ENCODE measurements around the gene BTBD19. TPM values are rescaled to one million over a fixed set of nuclear protein-coding genes. Genes with fewer than 3 reads are reported as not detected.

The BTBD19 gene
- polyA plus RNA-seq, 1 of the 3 experiments (the other 2 are of a cell fraction): 36.9 TPM

DNA sequence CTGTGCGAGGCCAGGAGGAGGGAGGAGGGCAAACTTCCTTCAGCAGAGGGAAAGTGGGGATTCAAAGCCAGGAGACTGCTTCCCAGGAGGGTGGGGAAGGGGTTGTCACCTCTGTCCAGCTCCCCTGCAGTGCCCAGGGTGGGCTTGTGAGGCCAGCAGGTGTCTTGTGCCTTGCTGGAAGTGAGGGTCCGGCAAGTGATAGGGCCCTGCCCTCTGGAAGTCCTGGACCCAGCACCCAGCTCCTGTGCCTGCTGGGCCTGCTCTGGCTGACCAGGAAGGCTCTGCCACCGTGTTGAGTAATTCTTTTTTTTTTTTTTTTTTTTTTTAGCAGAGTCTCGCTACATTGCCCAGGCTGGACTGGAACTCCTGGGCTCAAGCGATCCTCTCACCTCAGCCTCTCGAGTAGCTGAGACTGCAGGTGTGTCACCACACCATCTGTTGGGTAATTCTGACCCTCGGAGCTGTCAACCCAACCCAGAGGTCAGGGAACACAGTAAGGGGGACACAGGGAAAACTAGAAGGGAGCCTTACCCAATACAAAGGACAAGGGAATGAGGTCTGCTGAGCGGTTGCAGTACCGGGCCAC lies 21.4 kb upstream of the BTBD19 start:
- H3K36me3 ChIP-seq (replicated peaks in 1 of 2; ENCODE audit: control insufficient read depth in 1 of 2, insufficient read depth in 2 of 2, low read length in 1 of 2): no peaks in the 10 kb centered on the region
- H3K4me3 ChIP-seq (ENCODE audit: low read depth in 2 of 2, low read length in 1 of 2): no peak overlapping the region
- CTCF ChIA-PET: interaction anchor here (0.8 to 1.5 kb wide), 7 partner anchors 9 to 146 kb away, joined by 3 to 8 read pairs (median 5); partner anchors contain the start of genes BTBD19, PLK3 and RPS8
- no peak for DNase-seq
- no peak overlapping the region for H2AFZ ChIP-seq (ENCODE audit: low read depth)
- H3K4me2 ChIP-seq: no peak overlapping the region
- WGBS (ENCODE audit: low lambda C conversion rate): 87% methylated on average over 8 of the region's 9 CpGs
- no peak overlapping the region for H3K27ac ChIP-seq (ENCODE audit: low read depth in 2 of 2, low read length in 1 of 2)
- H3K9me3 ChIP-seq: no peaks in the 10 kb centered on the region
- no peaks in the 10 kb centered on the region for H4K20me1 ChIP-seq (ENCODE audit: insufficient read depth)
- no peak overlapping the region for H3K9ac ChIP-seq
- TF ChIP-seq, protein P1, sequence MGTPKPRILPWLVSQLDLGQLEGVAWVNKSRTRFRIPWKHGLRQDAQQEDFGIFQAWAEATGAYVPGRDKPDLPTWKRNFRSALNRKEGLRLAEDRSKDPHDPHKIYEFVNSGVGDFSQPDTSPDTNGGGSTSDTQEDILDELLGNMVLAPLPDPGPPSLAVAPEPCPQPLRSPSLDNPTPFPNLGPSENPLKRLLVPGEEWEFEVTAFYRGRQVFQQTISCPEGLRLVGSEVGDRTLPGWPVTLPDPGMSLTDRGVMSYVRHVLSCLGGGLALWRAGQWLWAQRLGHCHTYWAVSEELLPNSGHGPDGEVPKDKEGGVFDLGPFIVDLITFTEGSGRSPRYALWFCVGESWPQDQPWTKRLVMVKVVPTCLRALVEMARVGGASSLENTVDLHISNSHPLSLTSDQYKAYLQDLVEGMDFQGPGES (IDR thresholded peaks at IDR 0.05; ENCODE audit: low read depth, low read length): no peak
- TF ChIP-seq MXI1 (IDR thresholded peaks at IDR 0.05; ENCODE audit: low read depth, low read length): no peak
- no peak for TF ChIP-seq SIN3A (IDR thresholded peaks at IDR 0.05; ENCODE audit: borderline replicate concordance, low read depth, low read length)
- TF ChIP-seq ELF1 (IDR thresholded peaks at IDR 0.05): no peak
- TF ChIP-seq TAF1 (IDR thresholded peaks at IDR 0.05; ENCODE audit: borderline replicate concordance, low read depth, low read length): no peak
- TF ChIP-seq EZH2phosphoT487 (IDR thresholded peaks at IDR 0.05; ENCODE audit: borderline replicate concordance, low read depth): no peak
- no peak for TF ChIP-seq JUND (IDR thresholded peaks at IDR 0.05)
- TF ChIP-seq YY1 (IDR thresholded peaks at IDR 0.05; ENCODE audit: low read depth): no peak
- TF ChIP-seq EP300 (IDR thresholded peaks at IDR 0.05; ENCODE audit: borderline replicate concordance in 1 of 2, low read depth in 1 of 2, low read length in 1 of 2): no peak
- TF ChIP-seq FOXJ3 (CRISPR knock-in tag; IDR thresholded peaks at IDR 0.05): no peak
- no peak for TF ChIP-seq CTCF (IDR thresholded peaks at IDR 0.05)
- TF ChIP-seq USF2 (IDR thresholded peaks at IDR 0.05; ENCODE audit: borderline replicate concordance, low read depth, low read length): no peak
- no peak for TF ChIP-seq GABPA (IDR thresholded peaks at IDR 0.05; ENCODE audit: low read depth)
- no peak for TF ChIP-seq POLR2AphosphoS5 (IDR thresholded peaks at IDR 0.05; ENCODE audit: low read depth, low read length)
- POLR2A ChIA-PET: interaction anchor here (1.3 kb wide), 1 partner anchor 11 kb away, joined by 6 read pairs; the partner anchor contains the start of gene RPS8
- H3K4me1 ChIP-seq (ENCODE audit: control insufficient read depth in 1 of 2, insufficient read depth in 2 of 2, low read depth in 1 of 2, low read length in 1 of 2): peaks cover 0 to 9% of the 10 kb centered on the region in 2 experiments; a peak in 1 of 4 replicates
- H3K79me2 ChIP-seq (ENCODE audit: insufficient read depth): no peaks in the 10 kb centered on the region
- H3F3A ChIP-seq (replicated peaks; ENCODE audit: insufficient read depth): peaks cover 12% of the 10 kb centered on the region
- H3K27me3 ChIP-seq (ENCODE audit: insufficient read depth): no peaks in the 10 kb centered on the region
- no peaks in the 10 kb centered on the region for H3K9me2 ChIP-seq

Data from SK-N-SH (cell line).